CD4-positive, alpha-beta memory T cell (primary cell): ENCODE measurements around the gene BIRC2. TPM values are rescaled to one million over a fixed set of nuclear protein-coding genes. Genes with fewer than 3 reads are reported as not detected.
"Not testable (repeated sequence)": the region's sequence is repeated elsewhere in the genome, so short reads cannot be mapped to it uniquely, and the experiment has no call there.

Experiments used
- CTCF ChIA-PET: fragments of 350-600 bp; sonication (Branson Sonifier 250); formaldehyde crosslinking; loops from one replicate; lab custom pipeline; 2021; ENCODE audit warnings: inconsistent platforms; ENCODE audit not compliant: partially characterized antibody; lab: Charles Lee
- POLR2A ChIA-PET: fragments of 350-600 bp; sonication (Branson Sonifier 250); formaldehyde crosslinking; loops from one replicate; lab custom pipeline; 2021; ENCODE audit not compliant: partially characterized antibody; lab: Charles Lee
- DNase-seq, 5 donors: peaks; one replicate each; pipeline versions ENCODE4 v3.0.0 to v3.0.0-alpha.2; 2020 to 2022; ENCODE audit warnings: mixed read lengths in 1 of 5
- H3K27ac ChIP-seq: one replicate; pipeline ENCODE4 v1.7.0; 2013; ENCODE audit warnings: low read depth, low read length
- H3K27me3 ChIP-seq: 2 replicates; pipeline ENCODE4 v1.7.0; 2013; ENCODE audit warnings: mild to moderate bottlenecking, low read length, moderate library complexity; ENCODE audit not compliant: insufficient read depth
- H3K36me3 ChIP-seq: 2 replicates; pipeline ENCODE4 v1.7.0; 2013; ENCODE audit warnings: mild to moderate bottlenecking, low read length, moderate library complexity; ENCODE audit not compliant: insufficient read depth
- H3K4me1 ChIP-seq: 2 replicates; pipeline ENCODE4 v1.7.0; 2013; ENCODE audit warnings: mild to moderate bottlenecking, low read length, moderate library complexity; ENCODE audit not compliant: insufficient read depth
- H3K4me3 ChIP-seq, 2 donors: one replicate each; pipeline ENCODE4 v1.7.0; 2013; ENCODE audit warnings: low read length in 2 of 2, mild to moderate bottlenecking in 1 of 2
- H3K9me3 ChIP-seq, 2 donors: one replicate each; pipeline ENCODE4 v1.7.0; 2013; ENCODE audit warnings: low read length in 2 of 2, control low read depth in 1 of 2; ENCODE audit not compliant: control insufficient read depth in 1 of 2
- H3K27ac Mint-ChIP-seq, 7 donors: one replicate each; pipeline ENCODE4 v1.8.0; 2020 to 2021; ENCODE audit warnings: mixed read lengths in 7 of 7, mild to moderate bottlenecking in 6 of 7, inconsistent platforms in 3 of 7, moderate library complexity in 3 of 7
- H3K27me3 Mint-ChIP-seq, 2 donors: one replicate each; pipeline ENCODE4 v1.8.0; 2020 to 2021; ENCODE audit warnings: mixed read lengths in 2 of 2
- H3K36me3 Mint-ChIP-seq, 2 donors: one replicate each; pipeline ENCODE4 v1.8.0; 2020 to 2021; ENCODE audit warnings: mixed read lengths in 2 of 2, inconsistent platforms in 1 of 2, mild to moderate bottlenecking in 1 of 2
- H3K4me1 Mint-ChIP-seq, 4 donors: one replicate each; pipeline ENCODE4 v1.8.0; 2020 to 2021; ENCODE audit warnings: mixed read lengths in 4 of 4, mild to moderate bottlenecking in 1 of 4
- H3K4me3 Mint-ChIP-seq, 8 donors: one replicate each; pipeline ENCODE4 v1.8.0; 2020 to 2021; ENCODE audit warnings: mixed read lengths in 8 of 8, mild to moderate bottlenecking in 7 of 8, moderate library complexity in 6 of 8, inconsistent platforms in 3 of 8
- H3K9me3 Mint-ChIP-seq, 8 donors: one replicate each; pipeline ENCODE4 v1.8.0; 2020 to 2021; ENCODE audit warnings: mixed read lengths in 8 of 8, mild to moderate bottlenecking in 5 of 8, inconsistent platforms in 3 of 8, moderate library complexity in 1 of 8
- intact Hi-C: fragments of 100-400 bp; cut with micrococcal nuclease; formaldehyde crosslinking; loops from one replicate; pipeline ENCODE4 v1.15.1; 2023
- polyA plus RNA-seq, 2 donors: library from polyadenylated mRNA; unstranded; fragments of 300-500 nt; fragmentation: Illumina TruSeq; gene quantifications; one replicate each; pipeline ENCODE4 v1.2.3, GENCODE V29; 2021
- total RNA-seq, 2 experiments: library from RNA; stranded (reverse); gene quantifications; one replicate each; pipeline ENCODE4 v1.2.3, GENCODE V29; 2021

Gene BIRC2
- total RNA-seq (10 to 100 TPM; 60.9 to 61.2 TPM), polyA plus RNA-seq (10 to 100 TPM; 28.8 to 33.4 TPM)

- Histone ChIP-seq H3K36me3 (peaks cover 9% of the 10 kb centered on the region), H3K27me3 (no peaks in the 10 kb centered on the region), H3K4me3 (peak within 1 kb of the TSS; percentile 81 to 98), H3K27ac (peak within 1 kb of the TSS; percentile 94), H3K9me3 (no peaks in the 10 kb centered on the region), H3K4me1 (peaks cover 30% of the 10 kb centered on the region)
- Mint-ChIP-seq H3K9me3 (no peaks in the 10 kb centered on the region), H3K36me3 (peaks cover 17 to 36% of the 10 kb centered on the region in 2 donors), H3K4me1 (peaks cover 24 to 56% (median 32%) of the 10 kb centered on the region in 4 donors), H3K4me3 (peak within 1 kb of the TSS; percentile 89 to 100 (median 97)), H3K27ac (peak within 1 kb of the TSS; percentile 98 to 100 (median 99)), H3K27me3 (peaks cover 0 to 1% of the 10 kb centered on the region in 2 donors)
- intact Hi-C loops: loop anchor here (1.0 to 10.0 kb wide), 7 partner anchors 14 to 432 kb away; partner anchors contain the start of genes ANGPTL5, BIRC3, CEP126 and TMEM123
- DNase-seq: peak; percentile 92 to 97 (median 95)
- ChIA-PET CTCF (interaction anchor here (0.6 to 6.3 kb wide), 4 partner anchors 22 to 72 kb away, joined by 3 to 86 read pairs (median 9); no protein-coding TSS in a partner anchor), POLR2A (interaction anchor here (0.9 to 1.8 kb wide), 7 partner anchors 27 to 129 kb away, joined by 3 to 7 read pairs (median 5); no protein-coding TSS in a partner anchor)
Observed at GRCh38 chr11:102346748-102347461, at the start of gene BIRC2. TSS of gene BIRC2 (plus strand) at chr11:102347214. CDS start at chr11:102349855, 2,641 bp downstream.

- peak overlapping the region; percentile 23 to 48 for H3K4me3 ChIP-seq
- H3K27me3 Mint-ChIP-seq: not testable (repeated sequence)
- CTCF ChIA-PET: interaction anchor here (1.2 to 18.2 kb wide), 5 partner anchors 12 to 42 kb away, joined by 3 to 654 read pairs (median 4); partner anchors contain the start of gene BIRC3
Observed at GRCh38 chr11:102300837-102301236, 46.2 kb upstream of the BIRC2 start.

GRCh38 chr11:102302241-102302640 is 44.8 kb upstream of the BIRC2 start:
- ChIA-PET POLR2A (interaction anchor here (1.3 to 1.4 kb wide), 2 partner anchors 8 to 16 kb away, joined by 4 to 7 read pairs; partner anchors contain the start of gene BIRC3), CTCF (interaction anchor here (2.0 to 18.2 kb wide), 3 partner anchors 8 to 40 kb away, joined by 8 to 654 read pairs (median 15); partner anchors contain the start of gene BIRC3)
- Histone ChIP-seq H3K9me3 (peaks cover 0 to 4% of the 10 kb centered on the region in 2 donors), H3K36me3 (no peaks in the 10 kb centered on the region), H3K4me3 (peak overlapping the region; percentile 6 to 16), H3K27ac (no peak overlapping the region), H3K4me1 (peaks cover 74% of the 10 kb centered on the region), H3K27me3 (no peaks in the 10 kb centered on the region)
- H3K9me3 Mint-ChIP-seq: peaks cover 4 to 30% (median 17%) of the 10 kb centered on the region in 8 donors
- H3K4me3 Mint-ChIP-seq: peak overlapping the region in 5 of 8 donors; percentile 3 to 71 (median 63)
- no peaks in the 10 kb centered on the region for H3K27me3 Mint-ChIP-seq
- peaks cover 10 to 25% of the 10 kb centered on the region in 2 donors for H3K36me3 Mint-ChIP-seq
- intact Hi-C loops: no loop called here
- H3K4me1 Mint-ChIP-seq: peaks cover 63 to 93% (median 78%) of the 10 kb centered on the region in 4 donors
- H3K27ac Mint-ChIP-seq: peak overlapping the region in 4 of 7 donors; percentile 45 to 95 (median 80)
- no peak for DNase-seq

More at GRCh38 chr11:102300837-102301236, 46.2 kb upstream of the BIRC2 start:
- H3K4me3 Mint-ChIP-seq: peak overlapping the region in 7 of 8 donors; percentile 17 to 71 (median 63)
- peak; percentile 63 to 81 (median 69) for DNase-seq
- peaks cover 4 to 30% (median 17%) of the 10 kb centered on the region in 8 donors for H3K9me3 Mint-ChIP-seq
- H3K27me3 ChIP-seq, H3K36me3 ChIP-seq, intact Hi-C loops, H3K9me3 ChIP-seq: not testable (repeated sequence)
- Histone ChIP-seq H3K4me1 (peaks cover 60% of the 10 kb centered on the region), H3K27ac (peak overlapping the region; percentile 39)
- POLR2A ChIA-PET: interaction anchor here (0.9 to 2.1 kb wide), 8 partner anchors 11 to 49 kb away, joined by 3 to 27 read pairs (median 11); partner anchors contain the start of genes BIRC2 and BIRC3
- peaks cover 10 to 25% of the 10 kb centered on the region in 2 donors for H3K36me3 Mint-ChIP-seq
- H3K4me1 Mint-ChIP-seq: peaks cover 51 to 82% (median 66%) of the 10 kb centered on the region in 4 donors
- H3K27ac Mint-ChIP-seq: peak overlapping the region; percentile 45 to 95 (median 71)

- Mint-ChIP-seq H3K4me3 (peak overlapping the region; percentile 58 to 77 (median 68)), H3K36me3 (peaks cover 10 to 17% of the 10 kb centered on the region in 2 donors), H3K4me1 (peaks cover 62 to 92% (median 77%) of the 10 kb centered on the region in 4 donors), H3K9me3 (peaks cover 4 to 26% (median 17%) of the 10 kb centered on the region in 8 donors), H3K27me3 (no peaks in the 10 kb centered on the region), H3K27ac (peak overlapping the region; percentile 84 to 98 (median 94))
- POLR2A ChIA-PET: interaction anchor here (1.8 kb wide), 1 partner anchor 147 kb away, joined by 9 read pairs; no protein-coding TSS in a partner anchor
- H3K4me3 ChIP-seq: peak overlapping the region in 1 of 2 donors; percentile 14
- intact Hi-C loops: no loop called here
- H3K27me3 ChIP-seq: no peaks in the 10 kb centered on the region
- peaks cover 0 to 4% of the 10 kb centered on the region in 2 donors for H3K9me3 ChIP-seq
- H3K4me1 ChIP-seq: peaks cover 93% of the 10 kb centered on the region
- DNase-seq: no peak
- peak overlapping the region; percentile 60 for H3K27ac ChIP-seq
- H3K36me3 ChIP-seq: no peaks in the 10 kb centered on the region
- CTCF ChIA-PET: no interaction called here
Observed at GRCh38 chr11:102304686-102305085, 42.3 kb upstream of the BIRC2 start.

GRCh38 chr11:102305352-102306047 is 41.5 kb upstream of the BIRC2 start:
- Histone ChIP-seq H3K27ac (peak overlapping the region; percentile 60), H3K9me3 (peaks cover 0 to 4% of the 10 kb centered on the region in 2 donors), H3K4me3 (peak overlapping the region in 1 of 2 donors; percentile 14), H3K36me3 (no peaks in the 10 kb centered on the region), H3K27me3 (no peaks in the 10 kb centered on the region), H3K4me1 (peaks cover 88% of the 10 kb centered on the region)
- peak in 1 of 5 donors; percentile 51 for DNase-seq
- CTCF ChIA-PET: interaction anchor here (0.6 to 18.2 kb wide), 10 partner anchors 10 to 190 kb away, joined by 3 to 654 read pairs (median 4); partner anchors contain the start of gene BIRC3
- Mint-ChIP-seq H3K4me3 (peak overlapping the region; percentile 51 to 77 (median 68)), H3K27me3 (no peaks in the 10 kb centered on the region), H3K9me3 (peaks cover 4 to 26% (median 17%) of the 10 kb centered on the region in 8 donors), H3K27ac (peak overlapping the region; percentile 84 to 98 (median 94)), H3K36me3 (peaks cover 10 to 17% of the 10 kb centered on the region in 2 donors), H3K4me1 (peaks cover 55 to 87% (median 73%) of the 10 kb centered on the region in 4 donors)
- intact Hi-C loops: loop anchor here (1.0 kb wide), 2 partner anchors 11 to 12 kb away; partner anchors contain the start of gene BIRC3
- POLR2A ChIA-PET: interaction anchor here (0.6 to 4.6 kb wide), 10 partner anchors 9 to 165 kb away, joined by 3 to 149 read pairs (median 5); partner anchors contain the start of gene BIRC3

GRCh38 chr11:102306048-102306597 is 40.9 kb upstream of the BIRC2 start:
- no peaks in the 10 kb centered on the region for H3K27me3 ChIP-seq
- H3K27me3 Mint-ChIP-seq: no peaks in the 10 kb centered on the region
- H3K36me3 ChIP-seq: no peaks in the 10 kb centered on the region
- CTCF ChIA-PET: interaction anchor here (0.6 to 18.2 kb wide), 9 partner anchors 9 to 189 kb away, joined by 3 to 654 read pairs (median 4); partner anchors contain the start of gene BIRC3
- H3K4me1 Mint-ChIP-seq: peaks cover 54 to 85% (median 73%) of the 10 kb centered on the region in 4 donors
- H3K36me3 Mint-ChIP-seq: peaks cover 10 to 17% of the 10 kb centered on the region in 2 donors
- peak in 3 of 5 donors; percentile 35 to 74 (median 40) for DNase-seq
- peaks cover 4 to 25% (median 17%) of the 10 kb centered on the region in 8 donors for H3K9me3 Mint-ChIP-seq
- H3K27ac ChIP-seq: peak overlapping the region; percentile 60
- POLR2A ChIA-PET: interaction anchor here (0.6 to 4.6 kb wide), 10 partner anchors 8 to 164 kb away, joined by 3 to 149 read pairs (median 5); partner anchors contain the start of gene BIRC3
- H3K4me3 Mint-ChIP-seq: peak overlapping the region; percentile 51 to 77 (median 69)
- peak overlapping the region; percentile 3 to 14 for H3K4me3 ChIP-seq
- intact Hi-C loops: loop anchor here (1.0 kb wide), 2 partner anchors 11 to 12 kb away; partner anchors contain the start of gene BIRC3
- peaks cover 0 to 4% of the 10 kb centered on the region in 2 donors for H3K9me3 ChIP-seq
- H3K27ac Mint-ChIP-seq: peak overlapping the region; percentile 84 to 98 (median 94)
- H3K4me1 ChIP-seq: peaks cover 87% of the 10 kb centered on the region
